Right lobe of liver (tissue), 6 donors: ENCODE data around the gene WASF1. TPM values are rescaled to one million over a fixed set of nuclear protein-coding genes. Genes with fewer than 3 reads are reported as not detected.

Experiments used
- ATAC-seq, 4 donors: fragments of 200-7000 bp; cut with Tn5 transposase; one replicate each; pipeline ENCODE4 v1.9.1; 2020; ENCODE audit warnings: mild to moderate bottlenecking in 4 of 4, moderate library complexity in 4 of 4
- DNase-seq, 3 donors: peaks; one replicate each; pipeline ENCODE4 v3.0.0-alpha.2; 2020
- H3K27ac ChIP-seq, 3 donors: fragments of 200-600 bp; one replicate each; pipeline ENCODE4 v1.8.0; 2022
- H3K27me3 ChIP-seq, 2 donors: fragments of 200-600 bp; one replicate each; pipeline ENCODE4 v1.8.0; 2022
- H3K36me3 ChIP-seq, 4 donors: fragments of 200-600 bp; sonication (generic) in 1 of 4; one replicate each; pipeline versions ENCODE4 v1.5.1 to v1.8.0; 2017 to 2022; ENCODE audit warnings: control low read depth in 1 of 4
- H3K4me1 ChIP-seq, 4 donors: fragments of 200-600 bp; sonication (generic) in 1 of 4; one replicate each; pipeline versions ENCODE4 v1.5.1 to v1.8.0; 2017 to 2022; ENCODE audit warnings: control low read depth in 1 of 4
- H3K4me3 ChIP-seq, 3 donors: fragments of 200-600 bp; one replicate each; pipeline ENCODE4 v1.8.0; 2022
- H3K9me3 ChIP-seq, 4 donors: fragments of 200-600 bp; sonication (generic) in 1 of 4; one replicate each; pipeline versions ENCODE4 v1.5.1 to v1.8.0; 2017 to 2022; ENCODE audit warnings: control low read depth in 1 of 4
- POLR2A ChIP-seq: fragments of 450-650 bp; IDR thresholded peaks from one replicate; pipeline ENCODE4 v1.6.1; 2017; ENCODE audit warnings: antibody characterized with exemption, mild to moderate bottlenecking
- WGBS: methylation state at CpG from one replicate; pipeline ENCODE4 v1.1.6; 2018; ENCODE audit warnings: low coverage, low lambda C conversion rate; ENCODE audit not compliant: insufficient coverage; ENCODE audit errors: missing lambda C conversion rate; 5-methylcytosine and 5-hydroxymethylcytosine counted together
- intact Hi-C, 2 donors: fragments of 100-400 bp; cut with DNase I; formaldehyde crosslinking; loops; one replicate each; pipeline versions ENCODE4 v1.11.2 to v1.14.1; 2022
- total RNA-seq, 6 experiments: library from RNA; depleted of rRNA in 2 of 6; stranded (reverse); fragments of >200 nt in 2 of 6; fragmentation: NEBNext Ultra II Directional in 3 of 6; extraction: Animal tissue kit (Norgen Biotek cat#: 25700) in 3 of 6; gene quantifications; one replicate each; pipeline versions ENCODE4 v1.1.0 to v1.2.4, GENCODE V29; 2016 to 2023
- TF ChIP-seq, protein P1 (sequence below), 4 donors: fragments of 200-600 bp in 3 of 4; fragments of 450-650 bp in 1 of 4; IDR thresholded peaks; one replicate each; pipeline versions ENCODE4 v1.5.1 to v1.8.0; 2016 to 2022; ENCODE audit warnings: antibody characterized with exemption in 4 of 4, mild to moderate bottlenecking in 2 of 4
- donor health status: DM: no; HTN: yes; CAD: no.
- donor health status: DM: no; HTN: no; CAD: no.
- donor health status: DM: no; HTN: no; CAD: no.
- donor health status: DM: no; HTN: yes; CAD: no.
- donor health status: DM: no; HTN: yes; CAD: no.

The WASF1 gene
- total RNA-seq, 6 experiments from 2014 or later, result 3.6 to 6.6 (median 4.8) TPM

DNA sequence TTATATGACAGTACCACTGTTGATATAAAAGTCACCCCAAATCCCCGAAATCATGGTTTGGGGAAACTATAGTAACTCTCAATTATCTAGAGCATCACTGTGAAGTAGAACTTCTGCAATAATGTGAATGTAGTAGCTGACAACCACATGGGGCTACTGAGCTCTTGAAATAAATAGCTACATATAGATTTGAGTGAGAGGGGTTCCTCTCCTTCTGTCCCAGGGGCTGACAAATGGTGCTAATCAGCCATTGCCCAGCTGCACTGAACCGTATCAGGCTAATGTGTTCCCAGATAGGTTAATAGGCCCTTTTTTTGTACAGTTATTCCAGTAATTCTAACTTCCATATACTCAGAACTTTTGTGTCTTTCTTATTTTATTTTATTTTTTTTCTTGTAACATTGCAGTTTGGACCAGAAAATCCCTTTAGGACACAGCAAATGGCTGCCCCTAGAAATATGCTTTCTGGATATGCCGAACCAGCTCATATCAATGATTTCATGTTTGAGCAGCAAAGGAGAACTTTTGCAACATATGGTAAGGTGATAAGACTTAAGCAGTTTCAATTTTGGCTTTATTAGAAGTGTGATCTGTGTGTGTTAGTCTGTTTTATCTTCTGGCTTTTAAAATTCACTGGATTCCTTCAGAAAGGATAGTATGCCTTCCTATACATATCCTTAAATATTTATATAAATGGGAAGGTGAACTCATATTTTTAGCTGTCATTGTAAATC is 21.8 kb upstream of the WASF1 start:
- DNase-seq (no peak), ATAC-seq (no peak)
- Histone ChIP-seq H3K27me3 (no peaks in the 10 kb centered on the region), H3K27ac (no peak overlapping the region), H3K9me3 (no peaks in the 10 kb centered on the region), H3K4me3 (no peak overlapping the region), H3K4me1 (no peaks in the 10 kb centered on the region), H3K36me3 (no peaks in the 10 kb centered on the region)
- TF ChIP-seq POLR2A, result no peak
- TF ChIP-seq, protein P1, sequence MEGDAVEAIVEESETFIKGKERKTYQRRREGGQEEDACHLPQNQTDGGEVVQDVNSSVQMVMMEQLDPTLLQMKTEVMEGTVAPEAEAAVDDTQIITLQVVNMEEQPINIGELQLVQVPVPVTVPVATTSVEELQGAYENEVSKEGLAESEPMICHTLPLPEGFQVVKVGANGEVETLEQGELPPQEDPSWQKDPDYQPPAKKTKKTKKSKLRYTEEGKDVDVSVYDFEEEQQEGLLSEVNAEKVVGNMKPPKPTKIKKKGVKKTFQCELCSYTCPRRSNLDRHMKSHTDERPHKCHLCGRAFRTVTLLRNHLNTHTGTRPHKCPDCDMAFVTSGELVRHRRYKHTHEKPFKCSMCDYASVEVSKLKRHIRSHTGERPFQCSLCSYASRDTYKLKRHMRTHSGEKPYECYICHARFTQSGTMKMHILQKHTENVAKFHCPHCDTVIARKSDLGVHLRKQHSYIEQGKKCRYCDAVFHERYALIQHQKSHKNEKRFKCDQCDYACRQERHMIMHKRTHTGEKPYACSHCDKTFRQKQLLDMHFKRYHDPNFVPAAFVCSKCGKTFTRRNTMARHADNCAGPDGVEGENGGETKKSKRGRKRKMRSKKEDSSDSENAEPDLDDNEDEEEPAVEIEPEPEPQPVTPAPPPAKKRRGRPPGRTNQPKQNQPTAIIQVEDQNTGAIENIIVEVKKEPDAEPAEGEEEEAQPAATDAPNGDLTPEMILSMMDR (IDR thresholded peaks at IDR 0.05), result no peak
- WGBS, result 80% methylated on average over 2 of the region's 3 CpGs
- intact Hi-C loops, result no loop called here

GRCh38 chr6:110198561-110198960 is 19.1 kb upstream of the WASF1 start:
- ATAC-seq (no peak), DNase-seq (no peak)
- Histone ChIP-seq H3K36me3 (peaks cover 0 to 10% (median 2%) of the 10 kb centered on the region in 4 donors), H3K27me3 (no peaks in the 10 kb centered on the region), H3K4me1 (no peaks in the 10 kb centered on the region), H3K27ac (no peak overlapping the region), H3K9me3 (no peaks in the 10 kb centered on the region), H3K4me3 (no peak overlapping the region)
- TF ChIP-seq, protein P1 (IDR thresholded peaks at IDR 0.05), result no peak
- TF ChIP-seq POLR2A, result no peak
- intact Hi-C loops, result no loop called here
- WGBS, result 95% methylated on average over 3 of the region's 3 CpGs

DNA sequence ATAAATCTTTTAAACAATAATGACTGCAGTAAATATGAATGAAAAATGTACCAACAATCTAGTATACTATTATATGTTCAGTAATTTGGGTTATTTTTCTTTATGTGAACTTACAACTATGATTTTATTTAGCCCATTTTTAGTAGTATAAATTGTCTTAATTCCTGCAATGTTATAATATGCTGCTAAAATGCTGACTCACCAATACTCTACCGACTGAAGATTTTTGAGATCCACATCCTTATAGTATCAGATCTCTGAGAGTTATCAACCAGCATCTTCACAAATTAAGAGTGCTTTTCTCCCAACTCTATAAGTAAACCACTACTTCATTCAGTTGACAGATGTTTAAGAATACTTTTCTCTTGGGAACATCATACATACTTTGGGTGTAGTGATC is 17.4 kb upstream of the WASF1 start:
- Histone ChIP-seq H3K36me3 (peaks cover 0 to 11% (median 2%) of the 10 kb centered on the region in 4 donors), H3K4me1 (no peaks in the 10 kb centered on the region), H3K9me3 (no peaks in the 10 kb centered on the region), H3K4me3 (no peak overlapping the region), H3K27me3 (no peaks in the 10 kb centered on the region), H3K27ac (no peak overlapping the region)
- ATAC-seq (no peak), DNase-seq (no peak)
- 63% methylated on average over 1 of the region's 1 CpG for WGBS
- intact Hi-C loops, result no loop called here
- no peak for TF ChIP-seq POLR2A

DNA sequence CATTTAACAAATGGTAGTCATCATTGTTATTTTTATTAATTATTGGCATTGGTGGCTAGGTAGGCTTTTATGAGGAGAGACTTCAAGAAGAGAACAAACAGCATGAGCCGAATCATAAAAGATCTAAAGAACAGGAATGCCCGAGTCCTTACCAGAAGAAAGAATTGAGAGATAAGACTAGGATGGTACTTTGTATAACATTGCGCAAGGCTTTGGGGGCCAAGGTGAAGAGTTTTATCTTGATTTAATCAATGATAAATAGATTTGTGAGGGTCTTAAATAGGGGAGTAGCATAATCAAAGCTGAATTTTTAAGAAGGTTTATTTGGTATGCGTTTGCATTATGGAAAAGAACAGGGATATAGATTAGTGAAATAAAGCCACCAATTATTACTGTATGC is 16.2 kb upstream of the WASF1 start:
- H3K4me3 ChIP-seq, result no peak overlapping the region
- TF ChIP-seq, protein P1 (IDR thresholded peaks at IDR 0.05), result no peak
- no peak for TF ChIP-seq POLR2A
- intact Hi-C loops, result no loop called here
- DNase-seq, result no peak
- no peaks in the 10 kb centered on the region for H3K27me3 ChIP-seq
- no peaks in the 10 kb centered on the region for H3K9me3 ChIP-seq
- no peak overlapping the region for H3K27ac ChIP-seq
- peaks cover 0 to 11% (median 2%) of the 10 kb centered on the region in 4 donors for H3K36me3 ChIP-seq
- no peaks in the 10 kb centered on the region for H3K4me1 ChIP-seq
- 89% methylated on average over 4 of the region's 4 CpGs for WGBS
- ATAC-seq, result no peak

GRCh38 chr6:110191477-110191876 is 12.0 kb upstream of the WASF1 start:
- DNase-seq, result no peak
- no peak for ATAC-seq
- H3K27ac ChIP-seq, result no peak overlapping the region
- H3K36me3 ChIP-seq, result peaks cover 0 to 11% (median 2%) of the 10 kb centered on the region in 4 donors
- intact Hi-C loops, result no loop called here
- H3K9me3 ChIP-seq, result no peaks in the 10 kb centered on the region
- TF ChIP-seq, protein P1 (IDR thresholded peaks at IDR 0.05), result no peak
- TF ChIP-seq POLR2A, result no peak
- H3K4me3 ChIP-seq, result no peak overlapping the region
- peaks cover 0 to 17% (median 3%) of the 10 kb centered on the region in 4 donors for H3K4me1 ChIP-seq
- WGBS, result 81% methylated on average over 2 of the region's 2 CpGs
- no peaks in the 10 kb centered on the region for H3K27me3 ChIP-seq
